Stimulated activated CD8-positive, alpha-beta memory T cell treated with anti-CD3 and anti-CD28 coated beads, Interleukin-2, amount 100 ng/mL, for 48 hours (primary cell): ENCODE measurements around the gene TOMM7.

Source experiments
- DNase-seq, 2 donors: peaks; one replicate each; pipeline ENCODE4 v3.0.0-alpha.2; 2020; ENCODE audit warnings: low read depth in 2 of 2

TOMM7 gene

GRCh38 chr7:22822486-22823141, at the start of gene TOMM7:
TSS of gene TOMM7 (minus strand) at chr7:22822849. CDS start at chr7:22822779, 70 bp downstream.
- DNase-seq, result peak; percentile 73 to 76

- DNase-seq, result no peak
Measured at GRCh38 chr7:22872096-22872807, 49.6 kb upstream of the TOMM7 start.

GRCh38 chr7:22871661-22872060, 49.0 kb upstream of the TOMM7 start:
- DNase-seq, result no peak

GRCh38 chr7:22868509-22868908, 45.9 kb upstream of the TOMM7 start:
- DNase-seq, result no peak

GRCh38 chr7:22867589-22867988, 44.9 kb upstream of the TOMM7 start:
- DNase-seq, result no peak

GRCh38 chr7:22867003-22867402, 44.4 kb upstream of the TOMM7 start:
- DNase-seq, result no peak

GRCh38 chr7:22865602-22865960, 42.9 kb upstream of the TOMM7 start:
- no peak for DNase-seq

GRCh38 chr7:22864855-22865601, 42.4 kb upstream of the TOMM7 start:
- no peak for DNase-seq

GRCh38 chr7:22864301-22864700, 41.7 kb upstream of the TOMM7 start:
- no peak for DNase-seq

GRCh38 chr7:22863156-22863899, 40.7 kb upstream of the TOMM7 start:
- no peak for DNase-seq

- no peak for DNase-seq
Measured at GRCh38 chr7:22861576-22861975, 38.9 kb upstream of the TOMM7 start.

GRCh38 chr7:22860784-22861482, 38.3 kb upstream of the TOMM7 start:
- no peak for DNase-seq

GRCh38 chr7:22860337-22860736, 37.7 kb upstream of the TOMM7 start:
- DNase-seq, result no peak

GRCh38 chr7:22859641-22860290, 37.1 kb upstream of the TOMM7 start:
- DNase-seq, result no peak

GRCh38 chr7:22858640-22859561, 36.3 kb upstream of the TOMM7 start:
- no peak for DNase-seq

- no peak for DNase-seq
Measured at GRCh38 chr7:22858274-22858639, 35.6 kb upstream of the TOMM7 start.

- DNase-seq, result no peak
Measured at GRCh38 chr7:22856416-22856815, 33.8 kb upstream of the TOMM7 start.

- DNase-seq, result no peak
Measured at GRCh38 chr7:22855049-22855392, 32.4 kb upstream of the TOMM7 start.

- DNase-seq, result peak; percentile 72 to 81
Measured at GRCh38 chr7:22854158-22855048, 31.8 kb upstream of the TOMM7 start.
